HG02884 (cell line): Measurements from ENCODE around the gene GFI1.
A peak's percentile ranks its signal among the peaks of the same experiment; 100 is the strongest.
"Not testable (repeated sequence)": the region's sequence is repeated elsewhere in the genome, so short reads cannot be mapped to it uniquely, and the experiment has no call there.

Experiments used
- ATAC-seq: cut with Tn5 transposase; IDR thresholded peaks from one replicate; pipeline ENCODE4 v1.9.1; 2021; ENCODE audit warnings: mild to moderate bottlenecking, moderate library complexity; ENCODE audit not compliant: unreplicated experiment

GFI1 gene

GRCh38 chr1:92486251-92487077, at the start of gene GFI1:
GFI1 (minus strand) TSS chr1:92486925; CDS start chr1:92483487, 3,438 bp downstream.
- ATAC-seq = peak; percentile 4

GRCh38 chr1:92532371-92532770, 45.6 kb upstream of the GFI1 start:
- ATAC-seq = not testable (repeated sequence)

GRCh38 chr1:92531939-92532338, 45.2 kb upstream of the GFI1 start:
- ATAC-seq = not testable (repeated sequence)

- ATAC-seq = no peak
These were observed 40.9 kb upstream of the GFI1 start for GRCh38 chr1:92527670-92528069.

GRCh38 chr1:92524944-92525590, 38.3 kb upstream of the GFI1 start:
- ATAC-seq = not testable (repeated sequence)

- ATAC-seq = no peak
These were observed 32.3 kb upstream of the GFI1 start for GRCh38 chr1:92519043-92519442.

- ATAC-seq = no peak
These were observed 29.8 kb upstream of the GFI1 start for GRCh38 chr1:92516574-92516973.

- no peak for ATAC-seq
These were observed 29.1 kb upstream of the GFI1 start for GRCh38 chr1:92515796-92516201.

GRCh38 chr1:92511541-92511940, 24.8 kb upstream of the GFI1 start:
- ATAC-seq = no peak

GRCh38 chr1:92509619-92510018, 22.9 kb upstream of the GFI1 start:
- no peak for ATAC-seq

GRCh38 chr1:92505015-92505692, 18.4 kb upstream of the GFI1 start:
- no peak for ATAC-seq

- ATAC-seq = no peak
These were observed 17.7 kb upstream of the GFI1 start for GRCh38 chr1:92504291-92505014.

- no peak for ATAC-seq
These were observed 17.2 kb upstream of the GFI1 start for GRCh38 chr1:92503926-92504285.

- ATAC-seq = peak; percentile 53
These were observed 16.6 kb upstream of the GFI1 start for GRCh38 chr1:92503043-92503925.

GRCh38 chr1:92502247-92502646, 15.5 kb upstream of the GFI1 start:
- no peak for ATAC-seq

- no peak for ATAC-seq
These were observed 13.8 kb upstream of the GFI1 start for GRCh38 chr1:92500552-92500951.

GRCh38 chr1:92495392-92496063, 8.8 kb upstream of the GFI1 start:
- no peak for ATAC-seq

- ATAC-seq = no peak
These were observed 7.9 kb upstream of the GFI1 start for GRCh38 chr1:92494485-92495141.

- no peak for ATAC-seq
These were observed 6.4 kb upstream of the GFI1 start for GRCh38 chr1:92493139-92493538.
